Transverse colon (tissue), 4 donors: ENCODE data around the gene RNU6-9.

ENCODE experiments used
- CTCF ChIP-seq, 5 experiments: fragments of 200-600 bp in 3 of 5; fragments of 450-650 bp in 2 of 5; sonication (generic) in 3 of 5; IDR thresholded peaks; 1 replicate in 2 of 5; 2 replicates in 3 of 5; pipeline ENCODE4 v1.5.1; 2016 to 2017; ENCODE audit warnings: antibody characterized with exemption in 5 of 5, inconsistent platforms in 3 of 5, mild to moderate bottlenecking in 2 of 5, moderate library complexity in 1 of 5
- EP300 ChIP-seq: sonication (generic); formaldehyde crosslinking; IDR thresholded peaks from one replicate; pipeline ENCODE4 v1.6.1; 2017; ENCODE audit warnings: antibody characterized with exemption, low read depth
- POLR2A ChIP-seq: fragments of 450-650 bp; IDR thresholded peaks from one replicate; pipeline ENCODE4 v1.6.1; 2016; ENCODE audit warnings: antibody characterized with exemption, mild to moderate bottlenecking, moderate library complexity
- POLR2AphosphoS5 ChIP-seq, 3 donors: sonication (generic); formaldehyde crosslinking; IDR thresholded peaks; one replicate each; pipeline ENCODE4 v1.6.1; 2016; ENCODE audit warnings: antibody characterized with exemption in 3 of 3

GRCh38 chr19:875265-875879 lies 17.9 kb upstream of the RNU6-9 start:
- TF ChIP-seq CTCF (IDR thresholded peaks at IDR 0.05) (no peak), POLR2AphosphoS5 (IDR thresholded peaks at IDR 0.05) (no peak), EP300 (no peak), POLR2A (no peak)
